ENCODE results near the gene ZNF331.

- no peak for TF ChIP-seq CTCF (IDR thresholded peaks at IDR 0.05; ENCODE audit: insufficient read depth, low read length, poor library complexity, severe bottlenecking)
- no peak for TF ChIP-seq EZH2phosphoT487 (conservative IDR thresholded peaks at IDR 0.05; ENCODE audit: low read length)
Observed at GRCh38 chr19:53553865-53554791, 16.2 kb downstream of the ZNF331 start.

All from SU-DHL-6 (cell line).